IgD-negative memory B cell (primary cell): ENCODE measurements around the gene FRMD3. TPM values are rescaled to one million over a fixed set of nuclear protein-coding genes. Genes with fewer than 3 reads are reported as not detected.

ENCODE experiments used
- H3K27ac Mint-ChIP-seq, 3 donors: one replicate each; pipeline ENCODE4 v1.8.0; 2020 to 2022; ENCODE audit warnings: mild to moderate bottlenecking in 3 of 3, mixed read lengths in 3 of 3, moderate library complexity in 1 of 3
- H3K27me3 Mint-ChIP-seq: one replicate; pipeline ENCODE4 v1.8.0; 2021; ENCODE audit warnings: mixed read lengths
- H3K36me3 Mint-ChIP-seq: one replicate; pipeline ENCODE4 v1.8.0; 2020; ENCODE audit warnings: mild to moderate bottlenecking, mixed read lengths
- H3K4me1 Mint-ChIP-seq, 3 donors: one replicate each; pipeline ENCODE4 v1.8.0; 2020 to 2022; ENCODE audit warnings: mixed read lengths in 3 of 3, mild to moderate bottlenecking in 1 of 3
- H3K4me3 Mint-ChIP-seq, 4 donors: one replicate each; pipeline ENCODE4 v1.8.0; 2020 to 2022; ENCODE audit warnings: mild to moderate bottlenecking in 4 of 4, mixed read lengths in 4 of 4, moderate library complexity in 3 of 4
- H3K9me3 Mint-ChIP-seq, 3 donors: one replicate each; pipeline ENCODE4 v1.8.0; 2020 to 2021; ENCODE audit warnings: mixed read lengths in 3 of 3, mild to moderate bottlenecking in 1 of 3
- polyA plus RNA-seq: library from polyadenylated mRNA; unstranded; fragments of 300-500 nt; fragmentation: Illumina TruSeq; gene quantifications from one replicate; pipeline ENCODE4 v1.2.3, GENCODE V29; 2021

Gene FRMD3
- polyA plus RNA-seq, 1 donor from 2014 or later = 1.1 TPM

- Mint-ChIP-seq H3K9me3 (no peaks in the 10 kb centered on the region), H3K36me3 (no peaks in the 10 kb centered on the region), H3K4me3 (no peak overlapping the region), H3K4me1 (peaks cover 0 to 4% (median 0%) of the 10 kb centered on the region in 3 donors), H3K27ac (no peak overlapping the region), H3K27me3 (no peaks in the 10 kb centered on the region)
These were observed 189.2 kb downstream of the FRMD3 start for GRCh38 chr9:83349031-83349430.

GRCh38 chr9:83346655-83347420 lies 191.4 kb downstream of the FRMD3 start:
- Mint-ChIP-seq H3K36me3 (peaks cover 1% of the 10 kb centered on the region), H3K27me3 (no peaks in the 10 kb centered on the region), H3K9me3 (no peaks in the 10 kb centered on the region), H3K4me1 (peaks cover 0 to 4% (median 0%) of the 10 kb centered on the region in 3 donors), H3K4me3 (no peak overlapping the region), H3K27ac (no peak overlapping the region)

- H3K36me3 Mint-ChIP-seq = peaks cover 1% of the 10 kb centered on the region
- H3K9me3 Mint-ChIP-seq = no peaks in the 10 kb centered on the region
- no peaks in the 10 kb centered on the region for H3K27me3 Mint-ChIP-seq
- no peaks in the 10 kb centered on the region for H3K4me1 Mint-ChIP-seq
- no peak overlapping the region for H3K4me3 Mint-ChIP-seq
- H3K27ac Mint-ChIP-seq = peak overlapping the region in 1 of 3 donors; percentile 48
These were observed 194.7 kb downstream of the FRMD3 start for GRCh38 chr9:83343366-83343999.

- H3K27ac Mint-ChIP-seq = peak overlapping the region in 1 of 3 donors; percentile 67
- H3K27me3 Mint-ChIP-seq = no peaks in the 10 kb centered on the region
- no peaks in the 10 kb centered on the region for H3K9me3 Mint-ChIP-seq
- H3K4me3 Mint-ChIP-seq = no peak overlapping the region
- peaks cover 1% of the 10 kb centered on the region for H3K36me3 Mint-ChIP-seq
- no peaks in the 10 kb centered on the region for H3K4me1 Mint-ChIP-seq
These were observed 195.5 kb downstream of the FRMD3 start for GRCh38 chr9:83342731-83343130.

- Mint-ChIP-seq H3K27me3 (no peaks in the 10 kb centered on the region), H3K9me3 (no peaks in the 10 kb centered on the region), H3K4me3 (no peak overlapping the region), H3K27ac (peak overlapping the region in 1 of 3 donors; percentile 85), H3K36me3 (peaks cover 1% of the 10 kb centered on the region), H3K4me1 (no peaks in the 10 kb centered on the region)
These were observed 196.2 kb downstream of the FRMD3 start for GRCh38 chr9:83342006-83342405.

- Mint-ChIP-seq H3K9me3 (no peaks in the 10 kb centered on the region), H3K36me3 (peaks cover 1% of the 10 kb centered on the region), H3K27me3 (no peaks in the 10 kb centered on the region), H3K4me3 (no peak overlapping the region), H3K4me1 (no peaks in the 10 kb centered on the region), H3K27ac (no peak overlapping the region)
These were observed 197.8 kb downstream of the FRMD3 start for GRCh38 chr9:83340451-83340850.

GRCh38 chr9:83339435-83339834 lies 198.8 kb downstream of the FRMD3 start:
- Mint-ChIP-seq H3K36me3 (peaks cover 1% of the 10 kb centered on the region), H3K27ac (no peak overlapping the region), H3K4me3 (no peak overlapping the region), H3K9me3 (no peaks in the 10 kb centered on the region), H3K4me1 (no peaks in the 10 kb centered on the region), H3K27me3 (no peaks in the 10 kb centered on the region)

GRCh38 chr9:83336706-83337105 lies 201.5 kb downstream of the FRMD3 start:
- no peaks in the 10 kb centered on the region for H3K4me1 Mint-ChIP-seq
- H3K4me3 Mint-ChIP-seq = no peak overlapping the region
- no peaks in the 10 kb centered on the region for H3K9me3 Mint-ChIP-seq
- H3K27me3 Mint-ChIP-seq = no peaks in the 10 kb centered on the region
- H3K36me3 Mint-ChIP-seq = no peaks in the 10 kb centered on the region
- no peak overlapping the region for H3K27ac Mint-ChIP-seq

GRCh38 chr9:83334320-83334719 lies 203.9 kb downstream of the FRMD3 start:
- no peak overlapping the region for H3K27ac Mint-ChIP-seq
- no peaks in the 10 kb centered on the region for H3K36me3 Mint-ChIP-seq
- H3K4me3 Mint-ChIP-seq = no peak overlapping the region
- H3K4me1 Mint-ChIP-seq = no peaks in the 10 kb centered on the region
- no peaks in the 10 kb centered on the region for H3K9me3 Mint-ChIP-seq
- no peaks in the 10 kb centered on the region for H3K27me3 Mint-ChIP-seq

GRCh38 chr9:83330207-83331196 lies 207.7 kb downstream of the FRMD3 start:
- H3K9me3 Mint-ChIP-seq = no peaks in the 10 kb centered on the region
- H3K36me3 Mint-ChIP-seq = no peaks in the 10 kb centered on the region
- no peaks in the 10 kb centered on the region for H3K4me1 Mint-ChIP-seq
- H3K27ac Mint-ChIP-seq = no peak overlapping the region
- no peak overlapping the region for H3K4me3 Mint-ChIP-seq
- no peaks in the 10 kb centered on the region for H3K27me3 Mint-ChIP-seq

- Mint-ChIP-seq H3K27ac (no peak overlapping the region), H3K36me3 (no peaks in the 10 kb centered on the region), H3K4me3 (no peak overlapping the region), H3K9me3 (peaks cover 2 to 4% (median 3%) of the 10 kb centered on the region in 3 donors), H3K4me1 (no peaks in the 10 kb centered on the region), H3K27me3 (no peaks in the 10 kb centered on the region)
These were observed 210.2 kb downstream of the FRMD3 start for GRCh38 chr9:83327750-83328622.

- Mint-ChIP-seq H3K27ac (no peak overlapping the region), H3K4me3 (no peak overlapping the region), H3K4me1 (no peaks in the 10 kb centered on the region), H3K36me3 (no peaks in the 10 kb centered on the region), H3K27me3 (no peaks in the 10 kb centered on the region), H3K9me3 (peaks cover 4 to 6% (median 4%) of the 10 kb centered on the region in 3 donors)
These were observed 210.9 kb downstream of the FRMD3 start for GRCh38 chr9:83327323-83327722.

GRCh38 chr9:83323148-83323547 lies 215.1 kb downstream of the FRMD3 start:
- H3K36me3 Mint-ChIP-seq = no peaks in the 10 kb centered on the region
- H3K4me3 Mint-ChIP-seq = no peak overlapping the region
- H3K27ac Mint-ChIP-seq = no peak overlapping the region
- H3K27me3 Mint-ChIP-seq = no peaks in the 10 kb centered on the region
- H3K9me3 Mint-ChIP-seq = peaks cover 4 to 14% (median 6%) of the 10 kb centered on the region in 3 donors
- H3K4me1 Mint-ChIP-seq = no peaks in the 10 kb centered on the region

- no peaks in the 10 kb centered on the region for H3K27me3 Mint-ChIP-seq
- H3K27ac Mint-ChIP-seq = no peak overlapping the region
- H3K36me3 Mint-ChIP-seq = no peaks in the 10 kb centered on the region
- no peak overlapping the region for H3K4me3 Mint-ChIP-seq
- H3K9me3 Mint-ChIP-seq = peaks cover 4 to 14% (median 6%) of the 10 kb centered on the region in 3 donors
- no peaks in the 10 kb centered on the region for H3K4me1 Mint-ChIP-seq
These were observed 215.8 kb downstream of the FRMD3 start for GRCh38 chr9:83322438-83322837.
